ENCODE results near the gene DLGAP1. TPM values are rescaled to one million over a fixed set of nuclear protein-coding genes. Genes with fewer than 3 reads are reported as not detected.

DLGAP1 gene
- total and polyA plus RNA-seq, 2 of the 8 experiments (the other 6 are each of a cell fraction or from before 2014, with no cell fraction given) = 11.8 to 16.9 TPM

DNA sequence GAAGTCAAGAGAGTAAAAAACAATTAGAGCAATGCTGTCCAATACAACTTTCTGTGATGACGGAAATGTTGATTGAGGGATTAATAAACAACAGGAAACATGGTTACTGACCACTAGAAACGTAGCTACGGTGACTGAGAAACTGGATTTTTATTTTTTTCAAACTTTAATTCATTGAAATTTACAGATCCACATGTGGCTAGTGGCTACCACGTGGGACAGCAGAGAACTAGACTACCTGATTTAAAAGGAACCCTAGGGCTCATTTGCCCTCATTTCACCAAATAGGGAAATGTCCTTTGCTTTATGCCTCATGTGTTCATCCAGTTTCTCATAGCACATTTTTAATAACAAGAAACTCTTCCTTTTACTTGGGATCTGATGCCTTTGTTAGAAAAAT is 592.1 kb downstream of the DLGAP1 start:
- Histone ChIP-seq H3K27ac (ENCODE audit: low read depth, low read length) (no peak overlapping the region), H4K5ac (ENCODE audit: insufficient read length, low read depth, low read length) (no peak overlapping the region), H2BK15ac (ENCODE audit: low read length) (no peak overlapping the region), H3K4ac (replicated peaks; ENCODE audit: insufficient read length, low read depth, low read length) (no peak overlapping the region), H3K23me2 (ENCODE audit: low read depth, low read length) (no peaks in the 10 kb centered on the region), H2BK120ac (replicated peaks; ENCODE audit: low read depth, low read length) (no peak overlapping the region), H3K9me3 (ENCODE audit: insufficient read depth in 2 of 2, low read depth in 1 of 2, low read length in 1 of 2) (no peaks in the 10 kb centered on the region), H2AK5ac (ENCODE audit: low read depth, low read length) (no peak overlapping the region), H3K4me3 (ENCODE audit: extremely low read depth in 1 of 4, insufficient read depth in 2 of 4, low read depth in 3 of 4, low read length in 4 of 4) (no peak overlapping the region), H2AFZ (ENCODE audit: low read length) (no peak overlapping the region), H2BK20ac (ENCODE audit: low read length) (no peak overlapping the region), H4K8ac (ENCODE audit: extremely low read depth, insufficient read depth, low read length) (no peak overlapping the region), H3K79me1 (ENCODE audit: low read depth, low read length) (no peaks in the 10 kb centered on the region), H3K4me2 (ENCODE audit: insufficient read depth in 1 of 2, low read depth in 2 of 2, low read length in 2 of 2) (no peak overlapping the region), H3K18ac (ENCODE audit: extremely low read depth, low read length) (no peak overlapping the region), H3K79me2 (ENCODE audit: control insufficient read depth in 1 of 2, insufficient read depth in 2 of 2, low read length in 2 of 2) (no peaks in the 10 kb centered on the region), H2BK5ac (ENCODE audit: low read depth, low read length) (no peak overlapping the region), H3K4me1 (replicated peaks in 1 of 4; ENCODE audit: control insufficient read depth in 3 of 4, insufficient read depth in 4 of 4, low read length in 3 of 4) (no peaks in the 10 kb centered on the region; a peak in 2 of 7 replicates), H3K27me3 (replicated peaks in 1 of 4; ENCODE audit: control insufficient read depth in 3 of 4, extremely low read depth in 1 of 4, insufficient read depth in 3 of 4, low read length in 3 of 4) (no peaks in the 10 kb centered on the region), H4K91ac (replicated peaks; ENCODE audit: insufficient read length, low read length) (no peak overlapping the region), H3K36me3 (ENCODE audit: control insufficient read depth in 2 of 4, insufficient read depth in 4 of 4, low read length in 3 of 4) (no peaks in the 10 kb centered on the region), H2BK12ac (ENCODE audit: low read depth, low read length) (no peak overlapping the region), H3K23ac (ENCODE audit: insufficient read length) (no peak overlapping the region), H3K56ac (replicated peaks; ENCODE audit: insufficient read length, low read depth, low read length) (no peak overlapping the region), H4K20me1 (replicated peaks in 1 of 2; ENCODE audit: control insufficient read depth in 1 of 2, insufficient read depth in 2 of 2, low read length in 2 of 2) (no peaks in the 10 kb centered on the region), H3K14ac (ENCODE audit: insufficient read length) (no peak overlapping the region), H3K9ac (replicated peaks in 1 of 4; ENCODE audit: extremely low read depth in 1 of 4, low read depth in 3 of 4, low read length in 3 of 4) (no peak overlapping the region)
- DNase-seq (ENCODE audit: low read depth in 1 of 2, low spot score in 2 of 2) (no peak), FAIRE-seq (no peak)
- no peak for TF ChIP-seq RXRA (IDR thresholded peaks at IDR 0.05; ENCODE audit: insufficient read depth, low read depth, low read length)
- no peak for TF ChIP-seq NANOG (IDR thresholded peaks at IDR 0.05; ENCODE audit: insufficient read depth, low read depth, low read length, poor library complexity, severe bottlenecking)
- TF ChIP-seq TBP (IDR thresholded peaks at IDR 0.05; ENCODE audit: low read depth, low read length) = no peak
- TF ChIP-seq RAD21 (IDR thresholded peaks at IDR 0.05 in 1 of 2, conservative IDR thresholded peaks at IDR 0.05 in 1 of 2; ENCODE audit: low read depth in 2 of 2, low read length in 2 of 2) = no peak
- no peak for TF ChIP-seq HDAC2 (IDR thresholded peaks at IDR 0.05; ENCODE audit: borderline replicate concordance in 1 of 2, low read depth in 2 of 2, low read length in 2 of 2)
- CTCF ChIA-PET (ENCODE audit: partially characterized antibody) = interaction anchor here (0.9 to 2.6 kb wide), 9 partner anchors 8 to 198 kb away, joined by 3 to 13 read pairs (median 3); no protein-coding TSS in a partner anchor
- POLR2A ChIA-PET (ENCODE audit: partially characterized antibody) = no interaction called here
- WGBS, 2 experiments (ENCODE audit: extremely low coverage in 1 of 2, insufficient coverage in 1 of 2, insufficient read length in 1 of 2, insufficient replicate concordance in 2 of 2, low coverage in 1 of 2, low lambda C conversion rate in 2 of 2, missing lambda C conversion rate in 1 of 2) = 90% methylated on average over 4 of the region's 4 CpGs; no CpG with 5 or more reads in 1 of the 2 experiments
